K562 (cell line): ENCODE measurements around the gene NPAS2. TPM values are rescaled to one million over a fixed set of nuclear protein-coding genes. Genes with fewer than 3 reads are reported as not detected.

Experiments
- ADNP ChIP-seq: fragments of 200-800 bp; sonication (Bioruptor generic); IDR thresholded peaks from 2 replicates; pipeline ENCODE4 v1.6.1; 2016; ENCODE audit warnings: missing genetic modification characterization, missing compliant biosample characterization
- DPF2 ChIP-seq: fragments of 450-650 bp; IDR thresholded peaks from 2 replicates; pipeline ENCODE4 v1.6.1; 2016
- FIP1L1 ChIP-seq: fragments of 200-400 bp; formaldehyde crosslinking; IDR thresholded peaks from 2 replicates; pipeline ENCODE4 v1.6.1; 2018; ENCODE audit warnings: mild to moderate bottlenecking, low read depth, low read length; ENCODE audit not compliant: poor library complexity, severe bottlenecking
- GTF2E2 ChIP-seq: fragments of 200-800 bp; sonication (Bioruptor generic); IDR thresholded peaks from 2 replicates; pipeline ENCODE4 v1.6.1; 2016; ENCODE audit warnings: missing genetic modification characterization, missing compliant biosample characterization
- KDM1A ChIP-seq, 2 experiments: fragments of 450-650 bp; IDR thresholded peaks; 2 replicates each; pipeline ENCODE4 v1.6.1; 2016; ENCODE audit warnings: mild to moderate bottlenecking in 2 of 2
- NR2F6 ChIP-seq: fragments of 450-650 bp; formaldehyde crosslinking; IDR thresholded peaks from 2 replicates; pipeline ENCODE4 v1.4.0; 2020; ENCODE audit warnings: mild to moderate bottlenecking
- RAD51 ChIP-seq: fragments of 450-650 bp; IDR thresholded peaks from 2 replicates; pipeline ENCODE4 v1.7.1; 2016; ENCODE audit warnings: low read depth, mild to moderate bottlenecking, borderline replicate concordance
- polyA plus RNA-seq, 8 experiments: library from polyadenylated mRNA; depleted of rRNA in 4 of 8; stranded (reverse) in 5 of 8; unstranded in 3 of 8; fragments of >200 nt; fragmentation: Nextera tagmentation in 2 of 8; fragmentation: Illumina TruSeq in 1 of 8; extraction: Ambion mirVana in 2 of 8; extraction: Trizol in 1 of 8; gene quantifications; 2 replicates each; pipeline versions ENCODE4 v1.2.1 to v1.2.3, GENCODE V29; 2011 to 2014; ENCODE audit warnings: inconsistent platforms in 1 of 8, missing spikeins in 1 of 8
- total RNA-seq, 7 experiments: library from RNA; depleted of rRNA in 6 of 7; stranded (reverse); fragments of >200 nt in 6 of 7; fragmentation: Illumina TruSeq in 2 of 7; extraction: Trizol in 2 of 7; gene quantifications; 2 replicates each; pipeline versions ENCODE4 v1.2.1 to v1.2.3, GENCODE V29; 2011 to 2021; ENCODE audit warnings: low replicate concordance in 1 of 7
- TF ChIP-seq, protein P1 (sequence below): sonication (generic); formaldehyde crosslinking; IDR thresholded peaks from 2 replicates; pipeline ENCODE4 v1.8.0; 2022; ENCODE audit warnings: mild to moderate bottlenecking, missing genetic modification reagents
- TF ChIP-seq, protein P2 (sequence below): fragments of 250-450 bp; sonication (Bioruptor Pico); IDR thresholded peaks from 2 replicates; pipeline ENCODE4 v1.5.0; 2022; ENCODE audit warnings: mild to moderate bottlenecking
- TF ChIP-seq, protein P3 (sequence below), 2 experiments: fragments of 450-650 bp in 1 of 2; sonication (generic) in 1 of 2; formaldehyde crosslinking in 1 of 2; IDR thresholded peaks in 1 of 2; conservative IDR thresholded peaks in 1 of 2; 2 replicates each; pipeline versions ENCODE4 v1.6.1 to v1.8.1; 2016 to 2023; ENCODE audit warnings: mild to moderate bottlenecking in 2 of 2, moderate library complexity in 2 of 2, inconsistent platforms in 1 of 2, missing genetic modification reagents in 1 of 2

Gene NPAS2
- total and polyA plus RNA-seq, 9 of the 15 experiments (the other 6 are each of a cell fraction or from before 2014, with no cell fraction given), result 0.06 to 0.29 (median 0.07) TPM; not detected in 5

DNA sequence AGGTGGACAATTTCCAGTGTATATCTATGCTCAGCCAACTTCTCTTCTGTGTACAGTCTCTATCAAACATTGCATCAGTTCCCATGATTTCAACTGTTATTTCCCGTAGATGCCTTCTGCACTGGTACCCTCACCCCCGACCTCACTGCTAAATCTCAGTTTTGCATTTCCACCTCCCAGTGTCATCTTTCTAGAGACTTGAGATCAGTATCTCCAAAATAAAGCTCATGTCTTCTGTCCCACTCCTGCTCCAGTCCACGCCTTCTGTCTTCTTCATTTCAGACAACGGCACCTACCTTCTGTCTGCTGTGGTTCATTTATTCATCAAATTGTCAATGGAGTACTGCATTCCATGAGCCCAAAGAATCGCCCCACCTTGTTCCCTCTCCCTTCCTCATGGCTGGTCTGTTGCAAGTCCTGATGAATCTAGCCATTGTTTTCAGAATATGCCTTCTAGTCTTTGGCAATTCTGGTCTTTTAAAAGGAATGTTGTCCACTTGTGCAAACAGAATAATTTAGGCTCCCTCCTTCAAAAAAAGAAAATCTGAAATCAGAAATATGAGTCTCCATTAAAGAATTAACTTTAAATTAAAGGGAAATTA is 23.3 kb upstream of the NPAS2 start (continued):
- TF ChIP-seq, protein P1, sequence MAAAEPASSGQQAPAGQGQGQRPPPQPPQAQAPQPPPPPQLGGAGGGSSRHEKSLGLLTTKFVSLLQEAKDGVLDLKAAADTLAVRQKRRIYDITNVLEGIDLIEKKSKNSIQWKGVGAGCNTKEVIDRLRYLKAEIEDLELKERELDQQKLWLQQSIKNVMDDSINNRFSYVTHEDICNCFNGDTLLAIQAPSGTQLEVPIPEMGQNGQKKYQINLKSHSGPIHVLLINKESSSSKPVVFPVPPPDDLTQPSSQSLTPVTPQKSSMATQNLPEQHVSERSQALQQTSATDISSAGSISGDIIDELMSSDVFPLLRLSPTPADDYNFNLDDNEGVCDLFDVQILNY (CRISPR knock-in tag), result no peak
- TF ChIP-seq, protein P2, sequence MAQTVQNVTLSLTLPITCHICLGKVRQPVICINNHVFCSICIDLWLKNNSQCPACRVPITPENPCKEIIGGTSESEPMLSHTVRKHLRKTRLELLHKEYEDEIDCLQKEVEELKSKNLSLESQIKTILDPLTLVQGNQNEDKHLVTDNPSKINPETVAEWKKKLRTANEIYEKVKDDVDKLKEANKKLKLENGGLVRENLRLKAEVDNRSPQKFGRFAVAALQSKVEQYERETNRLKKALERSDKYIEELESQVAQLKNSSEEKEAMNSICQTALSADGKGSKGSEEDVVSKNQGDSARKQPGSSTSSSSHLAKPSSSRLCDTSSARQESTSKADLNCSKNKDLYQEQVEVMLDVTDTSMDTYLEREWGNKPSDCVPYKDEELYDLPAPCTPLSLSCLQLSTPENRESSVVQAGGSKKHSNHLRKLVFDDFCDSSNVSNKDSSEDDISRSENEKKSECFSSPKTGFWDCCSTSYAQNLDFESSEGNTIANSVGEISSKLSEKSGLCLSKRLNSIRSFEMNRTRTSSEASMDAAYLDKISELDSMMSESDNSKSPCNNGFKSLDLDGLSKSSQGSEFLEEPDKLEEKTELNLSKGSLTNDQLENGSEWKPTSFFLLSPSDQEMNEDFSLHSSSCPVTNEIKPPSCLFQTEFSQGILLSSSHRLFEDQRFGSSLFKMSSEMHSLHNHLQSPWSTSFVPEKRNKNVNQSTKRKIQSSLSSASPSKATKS (CRISPR knock-in tag), result no peak
- TF ChIP-seq GTF2E2 (tag), result no peak
- TF ChIP-seq FIP1L1, result no peak
- TF ChIP-seq ADNP, result no peak
- TF ChIP-seq, protein P3, sequence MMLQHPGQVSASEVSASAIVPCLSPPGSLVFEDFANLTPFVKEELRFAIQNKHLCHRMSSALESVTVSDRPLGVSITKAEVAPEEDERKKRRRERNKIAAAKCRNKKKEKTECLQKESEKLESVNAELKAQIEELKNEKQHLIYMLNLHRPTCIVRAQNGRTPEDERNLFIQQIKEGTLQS (IDR thresholded peaks at IDR 0.05), result no peak
- TF ChIP-seq, protein P3 (CRISPR knock-in tag; conservative IDR thresholded peaks at IDR 0.05), result no peak
- no peak for TF ChIP-seq NR2F6 (CRISPR knock-in tag)
- TF ChIP-seq KDM1A (IDR thresholded peaks at IDR 0.05), result no peak
- no peak for TF ChIP-seq DPF2
- TF ChIP-seq RAD51, result no peak
